ENCODE data around the gene RPS6KC1. TPM values are rescaled to one million over a fixed set of nuclear protein-coding genes. Genes with fewer than 3 reads are reported as not detected.

The RPS6KC1 gene
- total and polyA plus RNA-seq, 9 of the 15 experiments (the other 6 are each of a cell fraction or from before 2014, with no cell fraction given): 4.3 to 34.6 (median 20.9) TPM

GRCh38 chr1:213275293-213275692 is 224.3 kb downstream of the RPS6KC1 start:
- Histone ChIP-seq H3K36me3 (ENCODE audit: control insufficient read depth, insufficient read depth, low read length) (peaks cover 20% of the 10 kb centered on the region), H2AFZ (ENCODE audit: low read depth, low read length) (no peak overlapping the region), H3K4me1 (replicated peaks in 1 of 2; ENCODE audit: control insufficient read depth in 2 of 2, insufficient read depth in 2 of 2, low read length in 2 of 2) (no peaks in the 10 kb centered on the region), H3K27ac (ENCODE audit: extremely low read depth, low read depth, low read length) (no peak overlapping the region), H4K20me1 (replicated peaks; ENCODE audit: control insufficient read depth, insufficient read depth, low read length) (no peaks in the 10 kb centered on the region), H3K9me3 (replicated peaks; ENCODE audit: control insufficient read depth, insufficient read depth, low read depth, low read length) (no peaks in the 10 kb centered on the region), H3K27me3 (ENCODE audit: control insufficient read depth in 2 of 2, insufficient read depth in 2 of 2, low read length in 2 of 2) (no peaks in the 10 kb centered on the region), H3K4me2 (ENCODE audit: insufficient read depth, low read length) (no peak overlapping the region), H3K4me3 (no peak overlapping the region), H3K9me1 (ENCODE audit: control insufficient read depth, insufficient read depth, low read length) (no peaks in the 10 kb centered on the region), H3K9ac (ENCODE audit: insufficient read depth in 1 of 2, low read depth in 2 of 2, low read length in 2 of 2) (no peak overlapping the region), H3K79me2 (ENCODE audit: control insufficient read depth, insufficient read depth, low read length) (no peaks in the 10 kb centered on the region)
- DNase-seq (ENCODE audit: extremely low read depth in 1 of 4, low spot score in 3 of 4): no peak
- CTCF ChIA-PET (ENCODE audit: low intra/inter-chr PET ratio): no interaction called here
- WGBS (ENCODE audit: insufficient coverage, low coverage, missing lambda C conversion rate): 95% methylated on average over 1 of the region's 1 CpG
- POLR2A ChIA-PET: no interaction called here
- no peak for TF ChIP-seq RBBP5 (IDR thresholded peaks at IDR 0.05; ENCODE audit: borderline replicate concordance, insufficient read depth, low read length, poor library complexity, severe bottlenecking)
- TF ChIP-seq GTF3C2 (IDR thresholded peaks at IDR 0.05; ENCODE audit: borderline replicate concordance, extremely low read depth, insufficient read length): no peak
- no peak for TF ChIP-seq MEF2A (IDR thresholded peaks at IDR 0.05; ENCODE audit: control insufficient read depth, low read depth, low read length)
- no peak for TF ChIP-seq KDM5B (IDR thresholded peaks at IDR 0.05; ENCODE audit: insufficient replicate concordance, low read depth, low read length)
- no peak for TF ChIP-seq ZNF134 (CRISPR knock-in tag; conservative IDR thresholded peaks at IDR 0.05)
- TF ChIP-seq ZNF644 (tag; IDR thresholded peaks at IDR 0.05; ENCODE audit: low read depth): no peak
- TF ChIP-seq POLR2H (tag; IDR thresholded peaks at IDR 0.05; ENCODE audit: low read depth): no peak
- TF ChIP-seq ARNT (IDR thresholded peaks at IDR 0.05): no peak
- no peak for TF ChIP-seq KLF16 (IDR thresholded peaks at IDR 0.05)
- TF ChIP-seq ZNF274 (IDR thresholded peaks at IDR 0.05; ENCODE audit: borderline replicate concordance, low read depth, low read length): no peak
- no peak for TF ChIP-seq ZBTB33 (CRISPR knock-in tag; IDR thresholded peaks at IDR 0.05)
- no peak for TF ChIP-seq CSDE1 (IDR thresholded peaks at IDR 0.05)
- no peak for TF ChIP-seq WHSC1 (IDR thresholded peaks at IDR 0.05; ENCODE audit: low read length)
- no peak for TF ChIP-seq PCBP2 (IDR thresholded peaks at IDR 0.05; ENCODE audit: low read depth, low read length, poor library complexity, severe bottlenecking)
- TF ChIP-seq ZC3H8 (IDR thresholded peaks at IDR 0.05): no peak
- no peak for ATAC-seq
- BruUV-seq (replicated peaks): no TSS peak
- intact Hi-C loops (cut with micrococcal nuclease) (no loop called here), in situ Hi-C loops (cut with MboI) (no loop called here)
- FAIRE-seq: no peak

Measured in K562 (cell line).